ENCODE measurements around the gene TBC1D3B.
"Not testable (repeated sequence)": the region's sequence is repeated elsewhere in the genome, so short reads cannot be mapped to it uniquely, and the experiment has no call there.

Gene TBC1D3B

DNA sequence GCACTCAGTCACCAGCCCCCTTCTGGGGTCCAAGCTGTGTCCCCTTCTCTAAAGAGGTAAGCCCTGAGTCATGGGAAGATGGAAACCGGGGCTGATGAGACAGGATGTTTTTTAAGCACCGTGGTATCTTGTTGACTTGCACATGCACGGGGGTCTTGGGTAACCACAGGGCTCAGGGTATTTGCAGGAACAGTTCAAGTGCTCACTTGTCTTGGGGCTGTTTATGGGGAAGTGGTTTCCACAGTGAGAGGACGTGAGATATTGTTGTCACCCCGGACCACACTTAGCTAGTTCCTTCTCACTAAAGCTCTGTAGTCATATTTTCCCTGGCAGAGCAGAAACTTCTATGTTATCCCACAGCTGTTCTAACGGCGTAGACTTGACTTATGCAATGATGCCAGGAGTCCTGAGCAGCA, 12.5 kb upstream of the TBC1D3B start:
- no peak for DNase-seq (ENCODE audit: low read depth)
- H3K4me3 ChIP-seq (ENCODE audit: low read depth, low read length), result no peak overlapping the region
- TF ChIP-seq, protein P1, sequence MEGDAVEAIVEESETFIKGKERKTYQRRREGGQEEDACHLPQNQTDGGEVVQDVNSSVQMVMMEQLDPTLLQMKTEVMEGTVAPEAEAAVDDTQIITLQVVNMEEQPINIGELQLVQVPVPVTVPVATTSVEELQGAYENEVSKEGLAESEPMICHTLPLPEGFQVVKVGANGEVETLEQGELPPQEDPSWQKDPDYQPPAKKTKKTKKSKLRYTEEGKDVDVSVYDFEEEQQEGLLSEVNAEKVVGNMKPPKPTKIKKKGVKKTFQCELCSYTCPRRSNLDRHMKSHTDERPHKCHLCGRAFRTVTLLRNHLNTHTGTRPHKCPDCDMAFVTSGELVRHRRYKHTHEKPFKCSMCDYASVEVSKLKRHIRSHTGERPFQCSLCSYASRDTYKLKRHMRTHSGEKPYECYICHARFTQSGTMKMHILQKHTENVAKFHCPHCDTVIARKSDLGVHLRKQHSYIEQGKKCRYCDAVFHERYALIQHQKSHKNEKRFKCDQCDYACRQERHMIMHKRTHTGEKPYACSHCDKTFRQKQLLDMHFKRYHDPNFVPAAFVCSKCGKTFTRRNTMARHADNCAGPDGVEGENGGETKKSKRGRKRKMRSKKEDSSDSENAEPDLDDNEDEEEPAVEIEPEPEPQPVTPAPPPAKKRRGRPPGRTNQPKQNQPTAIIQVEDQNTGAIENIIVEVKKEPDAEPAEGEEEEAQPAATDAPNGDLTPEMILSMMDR (conservative IDR thresholded peaks at IDR 0.05; ENCODE audit: low read depth, low read length), result no peak

DNA sequence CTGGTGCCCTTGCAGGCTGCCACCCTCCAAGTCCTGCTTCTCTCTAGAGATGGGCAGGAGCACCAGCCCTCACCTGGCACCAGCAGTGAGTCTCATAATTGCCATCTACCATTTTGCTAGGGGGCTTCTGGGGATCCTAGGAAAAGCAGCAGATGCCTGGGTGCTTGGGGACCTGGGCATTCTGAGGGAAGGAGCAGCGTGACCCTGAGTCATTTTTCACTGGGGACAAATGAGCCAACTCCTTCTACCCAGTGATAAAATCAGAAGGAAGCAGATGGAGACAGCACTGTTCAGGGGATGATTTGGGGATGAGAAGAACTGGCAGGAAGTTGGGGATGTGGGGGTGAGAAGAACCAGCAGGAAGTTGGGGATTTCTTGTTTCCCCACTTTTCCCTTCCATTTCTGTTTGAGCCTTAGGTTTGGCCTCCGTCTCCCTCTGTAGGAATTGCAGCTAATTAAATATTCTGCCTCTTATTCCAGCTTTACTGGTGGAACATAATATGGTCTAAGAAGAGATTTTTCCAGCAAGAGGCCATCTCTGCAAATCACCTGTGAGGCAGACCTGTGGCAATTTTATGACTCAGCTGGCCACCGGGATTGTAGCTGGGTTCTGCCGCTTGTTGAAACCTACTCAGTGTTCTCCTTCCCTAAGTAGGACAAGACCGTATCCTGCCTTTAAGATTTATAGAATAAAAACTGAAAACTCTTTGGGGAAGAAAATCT, 11.7 kb upstream of the TBC1D3B start:
- DNase-seq (ENCODE audit: low read depth), result not testable (repeated sequence)

DNA sequence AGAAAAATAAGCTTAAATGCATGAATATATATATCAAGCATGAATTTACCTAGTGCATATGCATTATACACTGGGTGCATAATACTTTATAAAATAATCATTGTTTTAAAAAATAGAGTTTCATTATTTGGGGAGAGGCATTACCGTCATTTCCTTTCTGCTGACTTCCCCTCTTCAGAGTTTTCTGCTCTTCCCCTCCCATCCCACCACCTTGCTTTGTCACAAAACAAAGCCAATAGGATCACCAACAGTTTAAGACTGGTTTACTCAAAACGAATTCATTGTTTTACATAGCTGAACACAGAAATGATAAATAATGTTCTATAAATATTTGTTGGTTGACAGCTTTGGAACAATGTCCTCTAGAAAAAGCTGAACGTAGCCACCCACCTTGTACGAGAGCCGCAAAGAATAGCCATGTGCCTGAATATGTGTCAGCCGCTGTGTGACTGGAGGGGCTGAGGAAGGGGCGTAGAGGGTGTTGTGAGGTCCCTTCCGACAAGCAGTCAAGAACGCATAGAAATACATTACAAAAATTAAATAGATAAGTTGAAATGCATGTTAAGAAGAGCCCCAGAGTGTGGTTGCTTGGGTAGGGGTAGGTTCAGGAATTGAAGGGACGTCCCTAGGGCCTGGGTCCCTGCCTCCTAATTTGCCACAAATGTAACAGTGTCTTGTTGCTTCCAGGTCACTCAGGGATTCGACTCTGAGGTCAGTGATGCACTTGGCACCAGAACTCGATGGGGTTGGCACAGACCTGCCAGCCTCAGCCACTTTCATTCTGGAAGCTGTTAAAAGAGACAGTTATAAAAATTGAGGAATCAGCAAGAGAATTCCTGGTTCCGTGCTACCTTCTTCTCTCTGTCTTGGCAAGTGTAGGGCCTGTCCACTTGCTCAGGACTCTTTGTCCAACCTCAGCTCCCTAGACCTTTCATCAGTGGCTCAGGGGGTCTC, 10.7 kb upstream of the TBC1D3B start:
- not testable (repeated sequence) for DNase-seq (ENCODE audit: low read depth)

More for the DNA sequence above, 11.7 kb upstream of the TBC1D3B start:
- H3K4me3 ChIP-seq (ENCODE audit: low read depth, low read length), result not testable (repeated sequence)

DNA sequence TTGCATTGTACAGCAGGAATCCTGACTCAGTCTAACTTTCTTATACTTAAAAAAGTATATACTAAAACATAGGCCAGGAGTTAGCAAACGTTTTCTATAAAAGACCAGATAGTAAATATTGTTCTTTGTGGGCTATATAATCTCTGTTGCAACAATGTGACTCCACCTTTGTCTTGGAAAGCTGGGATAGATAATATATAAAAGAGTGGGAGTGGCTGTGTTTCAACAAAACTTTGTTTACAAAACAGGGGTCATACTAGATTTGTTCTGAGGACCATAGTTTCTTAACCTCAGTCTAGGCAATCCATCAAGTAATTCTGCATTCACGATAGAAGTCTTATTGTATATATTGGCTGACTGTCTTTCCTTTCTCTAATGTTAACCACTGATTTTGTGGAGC, 9.0 kb upstream of the TBC1D3B start:
- DNase-seq (ENCODE audit: low read depth), result no peak
- H3K4me3 ChIP-seq (ENCODE audit: low read depth, low read length), result no peak overlapping the region
- TF ChIP-seq, protein P1 (conservative IDR thresholded peaks at IDR 0.05; ENCODE audit: low read depth, low read length), result no peak

More for the DNA sequence above, 10.7 kb upstream of the TBC1D3B start:
- not testable (repeated sequence) for H3K4me3 ChIP-seq (ENCODE audit: low read depth, low read length)

DNA sequence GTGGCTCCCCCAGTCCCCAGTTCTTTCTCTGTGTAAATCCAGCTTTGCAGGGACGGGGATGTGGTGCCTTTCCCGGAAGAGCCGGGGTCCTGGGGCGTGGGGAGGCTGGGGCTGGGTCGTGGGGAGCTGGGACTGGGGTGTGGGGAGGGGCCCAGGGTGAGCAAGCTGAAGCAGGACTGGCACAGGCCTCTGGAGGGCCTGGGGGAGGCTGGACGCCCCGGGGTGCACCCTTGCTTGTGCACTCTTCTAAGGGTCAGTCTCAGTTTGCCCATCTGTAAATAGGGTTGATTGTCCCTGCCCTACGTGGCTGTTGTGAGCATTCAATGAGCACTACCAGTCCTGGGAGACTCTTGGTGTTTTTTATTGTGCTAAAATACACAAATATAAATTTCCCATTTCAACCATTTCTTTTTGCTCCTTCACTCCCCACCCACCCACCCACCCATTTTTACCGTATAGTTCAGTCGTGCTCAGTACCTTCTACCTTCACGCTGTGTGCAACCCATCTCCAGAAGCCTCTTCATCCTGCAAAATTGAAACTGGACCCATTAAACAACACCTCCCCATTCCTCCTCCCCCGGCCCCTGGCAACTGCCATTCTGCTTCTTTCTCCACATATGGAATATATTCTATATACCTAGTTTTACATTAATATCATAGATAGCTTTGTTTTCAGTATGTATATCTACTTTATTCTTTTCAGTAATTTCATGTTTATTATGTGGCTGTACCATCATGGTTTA, 7.8 kb upstream of the TBC1D3B start:
- H3K4me3 ChIP-seq (ENCODE audit: low read depth, low read length), result no peak overlapping the region
- TF ChIP-seq, protein P1 (conservative IDR thresholded peaks at IDR 0.05; ENCODE audit: low read depth, low read length), result no peak
- DNase-seq (ENCODE audit: low read depth), result no peak

DNA sequence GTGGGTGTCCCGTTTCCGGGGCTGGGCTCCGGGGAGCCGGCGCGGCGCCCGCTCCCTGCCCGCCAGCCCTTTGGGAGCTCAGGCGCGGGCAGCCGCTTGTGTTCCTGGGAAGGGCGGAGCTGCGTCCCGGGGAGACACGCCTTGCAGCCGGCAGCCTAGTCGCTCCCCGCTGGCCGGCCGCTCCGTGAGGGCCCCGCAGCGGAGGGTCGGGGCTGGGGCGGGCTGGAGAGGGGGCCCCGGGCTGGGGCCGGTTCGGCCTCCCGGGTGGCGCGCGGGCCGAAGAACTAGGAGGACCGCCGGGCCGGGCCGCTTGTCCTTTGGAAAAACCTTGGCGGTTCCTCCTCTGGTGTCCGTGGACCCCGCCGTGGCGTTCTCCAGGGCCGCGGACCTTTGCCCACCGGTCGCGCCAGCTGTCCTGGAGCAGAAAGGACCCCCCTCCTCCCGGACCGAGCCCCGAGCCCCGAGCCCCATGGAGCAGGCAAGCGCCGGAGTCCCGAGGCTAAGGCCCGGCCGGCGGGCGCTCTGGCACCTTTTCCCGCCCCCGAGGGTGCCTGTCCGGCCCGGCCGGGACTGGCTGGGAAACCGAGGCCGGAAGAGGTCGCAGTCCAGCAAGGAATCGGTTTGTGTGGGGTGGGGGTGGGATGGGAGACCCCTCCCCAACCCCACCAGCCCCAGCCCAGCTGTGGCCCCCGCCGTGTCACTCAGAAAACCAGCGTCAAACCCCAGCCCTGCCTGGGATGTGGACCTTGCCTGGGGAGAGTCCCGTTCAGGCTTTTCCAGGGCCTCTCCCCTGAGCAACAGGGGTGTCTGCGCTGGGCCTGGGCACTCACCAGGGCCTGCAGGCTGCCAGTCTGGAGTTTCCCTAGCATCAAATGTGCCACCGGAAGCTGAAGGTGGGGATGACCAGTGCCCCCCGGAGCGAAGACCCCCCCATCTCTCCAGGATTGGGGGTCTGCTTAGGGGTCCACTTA, 6.8 kb upstream of the TBC1D3B start:
- H3K4me3 ChIP-seq (ENCODE audit: low read depth, low read length), result peak overlapping the region; percentile 65
- TF ChIP-seq, protein P1 (conservative IDR thresholded peaks at IDR 0.05; ENCODE audit: low read depth, low read length), result no peak
- DNase-seq (ENCODE audit: low read depth), result peak; percentile 76
